HG02943 (cell line): ENCODE data around the gene DNMT1.
"Not testable (repeated sequence)": the region's sequence is repeated elsewhere in the genome, so short reads cannot be mapped to it uniquely, and the experiment has no call there.

Experiments
- ATAC-seq: cut with Tn5 transposase; IDR thresholded peaks from one replicate; pipeline ENCODE4 v1.9.1; 2021; ENCODE audit warnings: mild to moderate bottlenecking, low read depth, moderate library complexity; ENCODE audit not compliant: unreplicated experiment

The DNMT1 gene

DNA sequence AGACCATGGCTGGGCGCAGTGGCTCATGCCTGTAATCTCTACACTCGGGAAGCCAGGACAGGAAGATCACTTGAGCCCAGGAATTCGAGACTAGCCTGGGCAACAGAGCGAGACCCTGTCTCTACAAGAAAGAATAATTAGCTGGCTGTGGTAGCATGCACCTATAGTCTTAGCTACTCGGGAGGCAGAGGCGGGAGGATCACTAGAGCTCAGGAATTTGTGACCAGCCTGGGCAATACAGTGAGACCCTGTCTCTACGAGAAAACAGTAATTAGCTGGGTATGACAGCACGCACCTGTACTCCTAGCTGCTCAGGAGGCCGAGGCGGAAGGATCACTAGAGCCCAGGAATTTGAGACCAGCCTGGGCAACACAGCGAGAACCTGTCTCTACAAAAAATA, 7.4 kb downstream of the DNMT1 start:
- ATAC-seq: no peak

DNA sequence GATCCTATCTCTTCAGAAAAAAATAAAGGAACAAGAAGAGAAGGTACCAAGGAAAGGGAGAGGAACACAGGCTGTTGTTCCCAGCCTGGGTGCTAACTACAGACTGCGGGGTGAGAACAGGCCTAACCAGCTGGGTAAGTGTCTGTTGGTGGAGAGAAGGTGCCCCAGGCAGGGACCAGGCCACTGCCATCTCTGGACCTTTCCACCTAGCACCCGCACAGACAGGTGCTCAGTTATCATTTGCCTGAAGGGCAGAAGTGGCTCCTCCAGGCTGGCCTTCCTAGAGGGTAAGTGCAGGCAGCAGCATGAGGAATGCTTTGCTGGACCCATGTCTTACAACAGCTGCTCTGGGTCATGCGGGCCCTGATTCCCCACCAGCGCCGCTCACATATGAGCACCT, 10.1 kb downstream of the DNMT1 start:
- no peak for ATAC-seq

DNA sequence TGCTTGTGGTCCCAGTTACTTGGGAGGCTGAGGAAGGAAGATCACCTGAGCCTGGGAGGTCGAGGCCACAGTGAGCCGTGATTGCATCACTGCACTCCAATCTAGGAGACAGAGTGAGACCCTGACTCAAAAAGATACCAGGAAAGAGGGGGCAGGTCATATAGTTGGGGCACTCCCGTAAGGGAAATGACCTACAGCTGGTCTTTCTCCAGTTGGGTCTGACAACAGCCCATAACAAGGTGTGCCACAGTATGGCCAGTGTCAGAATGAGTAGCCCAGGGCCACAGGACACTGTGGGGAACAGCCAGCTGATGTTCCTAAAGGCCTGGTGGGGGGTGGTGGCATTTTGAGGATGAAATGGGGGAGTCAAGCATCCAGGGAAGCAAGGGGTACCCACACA, 10.8 kb downstream of the DNMT1 start:
- ATAC-seq: no peak

DNA sequence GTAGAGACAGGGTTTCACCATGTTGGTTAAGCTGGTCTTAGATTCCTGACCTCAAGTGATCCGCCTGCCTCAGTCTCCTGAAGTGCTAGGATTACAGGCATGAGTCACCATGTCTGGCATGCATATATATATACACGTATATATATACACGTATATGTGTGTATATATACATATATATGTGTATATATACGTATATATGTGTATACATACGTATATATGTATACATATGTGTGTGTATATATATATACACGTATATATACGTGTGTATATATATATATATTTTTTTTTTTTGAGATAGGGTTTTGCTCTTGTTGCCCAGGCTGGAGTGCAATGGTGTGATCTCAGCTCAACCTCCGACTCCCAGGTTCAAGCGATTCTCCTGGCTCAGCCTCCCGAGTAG, 11.9 kb downstream of the DNMT1 start:
- no peak for ATAC-seq

DNA sequence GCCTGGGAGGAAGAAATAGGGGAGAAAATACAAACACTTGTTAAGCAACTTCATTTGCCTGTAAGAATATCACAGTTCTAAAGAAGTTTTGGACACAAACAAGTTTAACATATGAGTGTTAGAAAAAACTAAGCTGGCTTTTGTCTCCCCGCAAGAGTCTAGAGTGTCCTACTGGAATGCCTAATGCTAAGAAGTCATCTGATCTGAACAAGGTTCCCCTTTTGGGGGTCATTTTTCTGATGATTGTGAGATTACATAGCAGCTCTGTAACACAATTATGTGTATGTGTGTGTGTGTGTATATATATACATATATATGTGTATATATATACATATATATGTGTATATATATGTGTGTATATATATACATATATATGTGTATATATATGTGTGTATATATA, 12.7 kb downstream of the DNMT1 start:
- no peak for ATAC-seq

DNA sequence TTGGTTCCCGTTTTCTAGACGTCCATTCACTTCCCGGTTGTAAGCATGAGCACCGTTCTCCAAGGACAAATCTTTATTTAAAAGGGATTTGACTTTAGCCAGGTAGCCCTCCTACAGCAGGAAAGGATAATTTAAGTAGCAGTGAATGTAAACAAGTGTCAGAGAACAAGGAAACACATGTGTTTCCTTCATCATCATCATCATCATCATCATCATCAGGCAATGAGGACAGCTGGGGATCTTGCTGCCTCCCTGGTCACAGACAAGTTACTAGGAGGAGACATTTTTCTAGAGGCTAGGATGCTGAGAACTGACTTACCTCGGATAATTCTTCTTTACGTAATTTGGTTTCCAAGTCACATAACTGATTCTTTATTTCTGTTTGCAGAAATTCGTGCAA, 14.3 kb downstream of the DNMT1 start:
- no peak for ATAC-seq

DNA sequence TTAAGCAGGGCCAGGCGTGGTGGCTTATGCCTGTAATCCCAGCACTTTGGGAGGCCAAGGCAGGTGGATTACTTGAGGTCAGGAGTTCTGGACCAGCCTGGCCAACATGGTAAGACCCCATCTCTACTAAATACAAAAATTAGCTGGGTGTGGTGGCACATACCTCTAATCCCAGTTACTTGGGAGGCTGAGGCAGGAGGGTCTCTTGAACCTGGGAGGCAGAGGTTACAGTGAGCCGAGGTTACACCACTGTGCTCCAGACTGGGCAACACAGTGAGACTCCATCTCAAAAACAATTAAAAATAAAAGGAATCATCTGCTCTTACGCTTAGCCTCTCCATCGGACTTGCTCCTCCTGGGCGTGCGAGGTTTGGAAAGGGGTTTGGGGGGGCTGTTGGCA, 14.7 kb downstream of the DNMT1 start:
- not testable (repeated sequence) for ATAC-seq

DNA sequence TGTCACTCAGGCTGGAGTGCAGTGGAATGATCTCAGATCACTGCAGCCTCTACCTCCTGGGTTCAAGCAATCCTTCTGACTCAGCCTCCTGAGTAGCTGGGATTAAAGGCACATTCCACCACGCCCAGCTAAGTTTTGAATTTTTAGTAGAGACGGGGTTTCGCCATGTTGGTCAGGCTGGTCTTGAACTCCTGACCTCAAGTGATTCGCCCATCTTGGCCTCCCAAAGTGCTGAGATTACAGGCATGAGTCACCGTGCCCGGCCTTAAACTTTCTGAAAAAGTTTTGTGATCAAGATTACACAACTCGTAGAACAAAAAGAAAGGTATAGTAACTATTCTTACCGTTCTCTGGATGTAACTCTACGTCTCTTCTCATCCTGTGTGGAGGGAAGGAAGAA, 21.2 kb downstream of the DNMT1 start:
- no peak for ATAC-seq

DNA sequence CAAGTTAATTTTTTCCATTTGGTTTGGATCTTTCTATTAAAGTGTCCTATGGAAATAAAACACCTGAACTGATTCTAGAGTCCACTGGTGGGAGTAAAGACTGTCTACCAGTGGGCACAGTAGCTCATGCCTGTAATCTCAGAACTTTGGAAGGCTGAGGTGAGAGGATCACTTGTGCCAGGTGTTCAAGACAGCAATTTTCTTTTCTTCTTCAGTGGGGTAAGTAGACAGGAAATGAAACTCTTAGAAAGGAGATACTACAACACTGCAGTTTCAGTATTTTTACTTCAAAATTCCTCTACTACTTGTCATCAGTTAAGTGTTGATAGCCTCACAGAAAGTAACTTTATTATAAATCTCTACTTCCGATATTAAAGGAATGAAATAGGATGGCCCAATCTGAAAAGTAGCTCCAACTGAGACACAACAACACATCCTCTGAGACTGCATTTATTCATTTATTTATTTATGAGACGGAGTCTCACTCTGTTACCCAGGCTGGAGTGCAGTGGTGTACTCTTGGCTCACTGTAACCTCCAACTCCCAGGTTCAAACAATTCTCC, 26.3 kb downstream of the DNMT1 start:
- ATAC-seq: no peak

DNA sequence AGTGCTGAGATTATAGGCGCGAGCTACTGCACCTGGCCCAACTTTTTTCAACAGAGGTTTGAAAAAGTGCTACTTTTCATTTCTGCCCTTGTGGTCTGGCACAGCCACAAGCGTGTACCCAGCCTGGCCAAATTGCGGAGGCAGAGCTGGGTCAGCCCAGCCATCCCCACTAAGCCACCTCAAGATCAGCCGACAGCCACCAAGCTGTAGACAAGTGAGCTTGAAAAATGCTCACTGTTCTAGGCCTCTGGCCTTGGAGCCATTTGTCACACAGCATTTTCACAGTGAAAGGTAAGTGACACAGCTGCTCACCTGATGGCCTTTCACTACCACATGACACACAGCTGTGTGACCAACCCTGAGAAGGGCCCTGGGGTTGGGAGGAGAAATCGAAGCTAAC, 27.3 kb downstream of the DNMT1 start:
- no peak for ATAC-seq

DNA sequence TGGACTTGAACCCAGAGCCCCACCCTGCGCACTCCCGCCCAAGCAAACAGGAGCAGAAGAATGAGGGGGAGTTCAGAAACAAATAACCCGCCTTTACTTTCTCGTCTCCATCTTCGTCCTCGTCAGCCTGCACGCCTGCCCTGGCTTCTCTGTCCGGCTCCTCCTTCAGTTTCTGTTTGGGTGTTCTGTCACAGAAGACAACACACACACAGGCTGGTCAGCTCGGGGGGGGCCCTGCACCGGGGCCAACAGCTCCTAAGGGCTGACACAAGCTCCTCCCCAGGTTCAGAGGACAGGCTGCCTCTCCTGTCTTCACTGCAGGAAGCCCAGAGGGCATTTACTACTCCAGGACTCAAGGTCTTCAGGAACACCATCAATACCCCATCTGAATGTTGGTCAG, 28.3 kb downstream of the DNMT1 start:
- not testable (repeated sequence) for ATAC-seq

DNA sequence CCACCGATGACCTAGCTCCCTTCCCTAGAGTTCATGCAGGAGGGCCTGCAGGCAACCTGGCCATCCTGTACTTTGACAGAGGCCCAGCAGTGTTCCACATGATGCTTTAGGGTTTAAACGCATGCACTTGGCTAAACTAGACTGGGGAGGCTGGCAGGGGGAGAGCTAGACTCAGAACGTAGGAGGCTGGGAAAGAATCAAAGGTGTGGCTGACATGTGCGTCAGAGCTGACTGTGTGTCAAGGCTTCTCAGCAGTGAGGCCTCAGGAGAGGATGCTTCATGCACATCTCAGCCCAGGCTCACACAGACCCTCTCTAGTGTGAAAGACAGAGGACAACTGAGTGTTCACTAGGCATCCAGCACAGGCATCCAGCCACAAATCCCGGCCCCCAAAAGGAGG, 28.7 kb downstream of the DNMT1 start:
- no peak for ATAC-seq

DNA sequence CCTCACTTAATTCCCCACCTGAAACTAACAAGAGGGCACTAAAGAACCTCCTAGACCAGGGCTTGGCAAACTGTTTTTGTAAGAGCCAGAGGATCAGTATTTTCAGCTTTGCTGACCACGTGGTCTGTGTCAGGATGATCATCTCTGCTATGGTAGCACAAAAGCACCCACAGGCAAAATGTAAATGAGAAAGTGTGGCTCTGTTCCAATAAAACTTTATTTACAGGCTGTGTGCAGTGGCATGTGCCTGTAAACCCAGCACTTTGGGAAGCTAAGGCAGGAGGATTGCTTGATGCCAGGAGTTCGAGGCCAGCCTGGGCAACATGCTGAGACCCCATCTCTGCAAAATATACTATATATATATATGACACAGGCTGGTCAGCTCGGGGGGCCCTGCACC, 31.2 kb downstream of the DNMT1 start:
- no peak for ATAC-seq

DNA sequence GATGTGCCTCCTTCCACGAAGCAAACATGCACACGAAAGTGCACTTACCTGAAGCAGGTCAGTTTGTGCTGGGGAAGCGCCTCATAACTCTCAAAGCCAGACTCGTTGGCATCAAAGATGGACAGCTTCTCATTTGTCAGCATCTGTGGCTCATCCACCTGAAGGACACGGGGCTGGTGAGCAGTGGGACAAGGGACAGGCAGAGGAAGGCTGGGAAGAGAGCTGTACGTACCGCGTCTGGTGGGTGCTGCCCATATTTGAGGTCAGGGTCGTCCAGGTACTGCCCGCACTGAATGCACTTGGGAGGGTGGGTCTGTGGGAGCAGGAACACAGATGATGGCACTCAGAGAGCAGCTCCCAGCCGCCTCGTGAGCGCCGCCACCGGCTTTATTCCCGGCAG, 35.1 kb downstream of the DNMT1 start:
- ATAC-seq: no peak

DNA sequence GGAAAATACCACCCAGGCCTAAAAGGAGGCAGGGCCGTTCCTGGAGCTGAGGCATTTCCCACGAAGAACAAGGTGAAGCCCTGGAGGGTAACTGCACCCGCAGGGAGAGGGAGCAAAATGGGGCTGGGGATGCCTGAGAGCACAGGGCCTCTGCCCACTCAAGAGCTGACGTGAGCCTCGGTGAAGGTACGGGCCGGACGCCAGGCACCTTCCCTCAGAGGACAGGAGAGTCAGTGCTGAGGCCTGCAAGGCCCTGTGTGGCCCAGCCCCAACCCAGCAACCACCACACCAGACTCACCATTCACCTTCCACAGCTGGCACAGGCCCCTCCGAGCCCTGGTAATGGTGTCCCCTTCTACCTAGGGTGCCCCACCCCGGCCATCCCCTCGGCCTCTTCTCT, 36.3 kb downstream of the DNMT1 start:
- ATAC-seq: no peak

DNA sequence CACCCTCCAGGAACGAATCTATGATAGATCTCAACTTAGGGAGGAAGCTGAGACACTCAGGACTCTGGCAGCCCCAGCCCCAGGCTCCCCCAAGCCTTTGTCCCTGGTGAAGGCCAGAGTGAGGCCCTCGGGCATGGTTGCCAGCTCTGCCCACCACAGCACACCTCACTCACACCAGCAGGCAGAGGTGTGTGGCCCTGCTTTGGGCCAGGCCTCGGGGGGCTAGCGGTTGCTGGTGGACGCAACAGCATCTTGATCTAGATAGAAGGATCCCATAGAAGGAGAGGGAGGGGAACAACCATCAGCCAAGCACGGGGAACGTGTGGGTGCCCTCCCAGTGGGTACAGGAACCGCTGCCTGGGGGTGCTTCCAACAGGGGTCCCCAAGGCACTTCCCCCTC, 36.7 kb downstream of the DNMT1 start:
- no peak for ATAC-seq

DNA sequence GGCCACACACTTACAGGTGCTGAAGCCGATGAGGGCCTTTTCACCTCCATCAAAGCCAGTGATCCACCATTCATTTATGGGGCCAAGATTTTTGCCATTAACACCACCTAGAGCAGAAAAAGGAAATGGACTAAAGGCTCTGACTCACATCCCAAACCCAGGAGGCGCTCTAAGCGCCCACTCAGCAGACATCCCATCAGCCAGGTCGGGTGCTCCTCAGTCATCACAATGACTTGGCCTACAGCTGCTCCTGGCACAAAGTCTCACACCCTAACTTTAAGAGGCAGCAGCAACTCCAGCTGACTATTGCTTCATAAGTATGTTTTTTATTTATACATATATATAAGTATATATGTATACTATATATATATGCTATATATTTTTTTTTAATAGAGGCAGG, 38.9 kb downstream of the DNMT1 start:
- no peak for ATAC-seq

DNA sequence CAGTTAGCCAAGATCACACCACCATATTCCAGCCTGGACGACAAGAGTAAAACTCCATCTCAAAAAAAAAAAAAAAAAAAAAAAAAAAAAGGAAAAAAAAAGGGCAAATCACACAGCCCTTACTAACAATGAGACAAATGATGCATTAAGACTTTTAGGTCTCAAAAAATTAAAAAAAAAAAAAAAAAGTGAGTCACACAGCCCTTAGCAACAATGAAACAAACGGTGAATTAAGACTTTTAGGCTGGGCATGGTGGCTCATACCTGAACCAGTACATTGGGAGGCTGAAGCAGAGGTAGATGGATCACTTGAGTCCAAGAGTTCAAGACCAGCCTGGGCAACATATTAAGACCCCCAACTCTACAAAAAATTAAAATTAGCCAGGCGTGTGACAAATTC, 42.7 kb downstream of the DNMT1 start:
- ATAC-seq: no peak

DNA sequence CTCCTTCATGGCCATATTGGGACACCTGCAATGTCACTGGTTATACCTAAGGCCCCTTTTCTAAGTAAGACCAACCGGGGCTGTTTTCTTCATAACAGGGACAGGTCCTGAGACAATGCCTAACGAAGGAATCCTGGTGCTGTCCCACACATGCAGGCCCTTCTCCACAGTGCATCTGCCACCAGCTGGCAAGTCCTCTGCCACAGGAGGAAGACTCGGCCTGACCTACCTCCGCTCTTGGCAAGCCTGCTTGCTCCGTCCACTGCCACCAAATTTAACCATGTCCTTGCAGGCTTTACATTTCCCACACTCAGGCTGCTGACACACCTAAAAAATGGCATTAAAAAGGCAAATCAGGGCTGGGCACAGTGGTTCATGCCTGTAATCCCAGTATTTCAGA, 43.2 kb downstream of the DNMT1 start:
- ATAC-seq: no peak

DNA sequence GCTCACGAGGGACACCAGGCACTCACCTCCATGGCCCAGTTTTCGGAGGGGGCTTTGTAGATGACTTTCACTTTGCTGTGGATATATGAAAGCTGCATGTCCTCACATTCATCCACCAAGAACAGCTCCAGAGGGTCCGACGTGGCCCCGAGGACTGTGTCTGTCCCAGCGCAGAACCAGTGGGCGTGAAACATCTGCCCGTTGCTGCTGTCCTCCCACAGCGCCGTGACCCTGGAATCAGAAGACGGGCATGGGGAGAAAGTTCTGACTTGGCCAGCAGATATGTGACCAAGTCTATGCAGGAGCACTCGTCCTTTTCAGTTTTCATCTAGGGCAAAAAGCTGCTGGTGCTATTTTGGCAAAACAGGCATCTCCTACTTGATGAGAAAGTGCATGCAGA, 45.3 kb downstream of the DNMT1 start:
- no peak for ATAC-seq

DNA sequence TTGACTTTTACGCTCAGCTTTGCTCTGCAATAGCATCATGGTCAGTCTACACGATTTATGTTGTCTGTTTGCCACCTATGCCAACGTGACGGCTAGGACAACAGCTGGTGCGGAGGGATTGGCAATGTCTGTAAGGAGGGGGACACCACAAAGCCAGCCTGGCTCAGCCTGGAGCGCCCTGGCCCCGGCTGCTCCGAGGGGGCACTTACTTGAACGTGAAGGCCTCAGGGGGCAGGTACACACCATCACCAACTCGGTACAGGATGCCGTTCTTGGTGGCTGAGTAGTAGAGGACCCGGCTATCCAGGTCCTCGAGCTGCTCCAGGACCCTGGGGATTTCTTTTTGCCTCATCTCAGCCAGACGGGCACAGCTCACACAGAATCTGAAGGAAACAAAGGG, 48.6 kb downstream of the DNMT1 start:
- ATAC-seq: no peak

DNA sequence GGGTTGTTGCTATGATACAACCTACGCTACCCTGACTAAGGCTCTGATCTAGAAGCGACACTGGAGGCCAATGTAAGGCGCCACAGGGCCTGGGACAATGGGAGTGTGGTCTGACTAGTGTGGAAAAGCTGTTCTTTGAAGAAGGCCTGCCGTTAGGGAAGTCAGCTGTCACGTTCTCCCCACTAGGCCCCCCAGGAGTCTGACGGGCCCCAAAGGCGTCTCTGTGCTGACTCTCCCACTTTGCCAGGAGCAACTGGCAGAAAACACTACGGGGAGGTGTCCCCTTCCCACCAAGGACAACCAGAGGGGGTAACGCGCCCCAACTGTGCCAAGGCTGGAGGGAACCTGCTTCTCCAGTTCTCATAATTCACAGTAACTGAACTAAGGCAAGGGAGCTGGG, 49.7 kb downstream of the DNMT1 start:
- ATAC-seq: no peak

DNA sequence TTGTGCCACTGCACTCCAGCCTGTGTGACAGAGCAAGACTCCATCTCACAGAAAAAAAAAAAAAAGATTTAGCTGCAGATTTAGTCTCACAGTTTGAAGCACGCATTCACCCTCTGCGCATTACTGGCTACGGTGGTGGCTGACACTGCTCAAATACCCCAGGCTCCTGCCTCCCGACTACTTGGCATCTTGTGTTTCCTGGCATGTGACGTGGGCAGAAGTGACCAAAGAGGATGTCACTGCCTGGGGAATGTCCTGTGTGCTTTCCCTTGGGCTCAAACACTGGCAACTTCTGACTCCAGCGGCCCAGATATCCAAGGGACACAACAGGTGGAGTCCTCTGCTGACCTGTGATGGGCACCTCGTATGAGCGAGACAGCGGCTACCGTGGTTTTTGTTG, 50.4 kb downstream of the DNMT1 start:
- ATAC-seq: no peak
